Epithelial cell of proximal tubule (primary cell): ENCODE results near the gene RDH14. TPM values are rescaled to one million over a fixed set of nuclear protein-coding genes. Genes with fewer than 3 reads are reported as not detected.

Experiments
- DNase-seq: peaks from one replicate; pipeline ENCODE4 v3.0.0-alpha.2; 2011; ENCODE audit warnings: low read depth
- H3K4me3 ChIP-seq: 2 replicates; pipeline ENCODE4 v1.5.1; 2011; ENCODE audit warnings: low read depth, mild to moderate bottlenecking, low read length
- total RNA-seq: library from RNA; depleted of rRNA; stranded (reverse); fragments of >200 nt; gene quantifications from 2 replicates; pipeline ENCODE4 v1.2.3, GENCODE V29; 2015
- TF ChIP-seq, protein P1 (sequence below): conservative IDR thresholded peaks from 2 replicates; pipeline ENCODE4 v1.5.1; 2012; ENCODE audit warnings: low read depth, mild to moderate bottlenecking, low read length

RDH14 gene
- total RNA-seq, 1 donor from 2014 or later = 22.6 TPM

DNA sequence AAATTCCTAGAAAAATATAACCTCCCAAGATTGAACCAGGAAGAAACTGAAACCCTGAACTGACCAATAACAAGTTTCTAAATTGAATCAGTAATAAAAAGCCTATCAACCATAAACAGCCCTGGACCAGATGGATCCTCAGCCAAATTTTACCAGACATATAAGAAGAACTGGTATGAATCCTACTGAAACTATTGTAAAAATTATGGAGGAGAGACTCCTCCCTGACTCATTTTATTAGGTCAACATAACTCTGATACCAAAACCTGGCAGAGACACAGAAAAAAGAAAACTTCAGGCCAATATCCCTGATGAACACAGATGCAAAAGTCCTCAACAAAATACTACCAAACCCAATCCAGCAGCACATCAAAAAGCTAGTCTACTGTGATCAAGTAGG is 17.6 kb upstream of the RDH14 start:
- TF ChIP-seq, protein P1, sequence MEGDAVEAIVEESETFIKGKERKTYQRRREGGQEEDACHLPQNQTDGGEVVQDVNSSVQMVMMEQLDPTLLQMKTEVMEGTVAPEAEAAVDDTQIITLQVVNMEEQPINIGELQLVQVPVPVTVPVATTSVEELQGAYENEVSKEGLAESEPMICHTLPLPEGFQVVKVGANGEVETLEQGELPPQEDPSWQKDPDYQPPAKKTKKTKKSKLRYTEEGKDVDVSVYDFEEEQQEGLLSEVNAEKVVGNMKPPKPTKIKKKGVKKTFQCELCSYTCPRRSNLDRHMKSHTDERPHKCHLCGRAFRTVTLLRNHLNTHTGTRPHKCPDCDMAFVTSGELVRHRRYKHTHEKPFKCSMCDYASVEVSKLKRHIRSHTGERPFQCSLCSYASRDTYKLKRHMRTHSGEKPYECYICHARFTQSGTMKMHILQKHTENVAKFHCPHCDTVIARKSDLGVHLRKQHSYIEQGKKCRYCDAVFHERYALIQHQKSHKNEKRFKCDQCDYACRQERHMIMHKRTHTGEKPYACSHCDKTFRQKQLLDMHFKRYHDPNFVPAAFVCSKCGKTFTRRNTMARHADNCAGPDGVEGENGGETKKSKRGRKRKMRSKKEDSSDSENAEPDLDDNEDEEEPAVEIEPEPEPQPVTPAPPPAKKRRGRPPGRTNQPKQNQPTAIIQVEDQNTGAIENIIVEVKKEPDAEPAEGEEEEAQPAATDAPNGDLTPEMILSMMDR = no peak
- no peak overlapping the region for H3K4me3 ChIP-seq
- DNase-seq = no peak

DNA sequence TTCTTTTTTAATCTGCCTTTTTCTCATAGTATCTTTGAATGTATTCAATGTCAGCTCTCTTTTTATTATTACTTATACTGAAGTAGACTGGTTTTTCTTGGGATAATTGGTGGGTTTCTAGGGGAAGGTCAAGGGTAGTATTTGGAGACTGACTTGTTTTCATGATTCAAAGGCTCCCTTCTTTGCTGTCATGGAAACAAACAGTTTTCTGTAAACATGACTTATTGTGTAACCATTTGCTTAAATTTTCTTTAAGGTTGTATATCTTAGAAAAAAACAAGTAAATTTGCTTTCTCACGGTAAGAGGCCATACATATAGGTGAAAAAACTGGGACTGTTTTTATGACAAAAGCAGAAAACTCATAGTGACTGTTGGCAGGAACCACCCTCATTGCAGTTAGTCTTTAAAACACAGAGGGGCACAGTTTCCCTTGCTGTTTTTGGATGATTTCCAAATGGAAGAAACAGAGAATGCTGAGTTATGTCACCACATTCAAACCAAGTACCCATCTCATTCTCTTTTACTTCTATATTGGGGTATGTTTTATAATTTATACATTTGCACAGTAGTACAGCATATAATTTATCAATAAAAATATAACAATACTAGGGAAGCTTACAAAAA is 5.8 kb upstream of the RDH14 start:
- no peak overlapping the region for H3K4me3 ChIP-seq
- DNase-seq = no peak

DNA sequence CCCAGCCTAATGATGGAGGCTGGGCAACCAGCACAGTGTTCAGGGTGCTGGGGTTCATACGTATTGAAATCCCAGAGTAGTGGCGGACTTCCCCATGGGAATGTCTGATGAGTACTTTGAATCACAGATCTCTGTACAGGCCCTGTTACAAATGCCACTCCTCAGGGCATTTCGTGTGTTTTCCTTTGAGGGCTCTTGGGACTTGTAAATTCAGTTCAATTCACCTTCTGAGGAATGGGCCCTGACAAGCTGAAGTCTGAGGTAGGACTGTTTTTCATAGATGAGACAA is 288 bp upstream of the RDH14 start:
- TF ChIP-seq, protein P1 = no peak
- H3K4me3 ChIP-seq = peak overlapping the region; percentile 76

More for the DNA sequence above, 5.8 kb upstream of the RDH14 start:
- TF ChIP-seq, protein P1 = no peak

DNA sequence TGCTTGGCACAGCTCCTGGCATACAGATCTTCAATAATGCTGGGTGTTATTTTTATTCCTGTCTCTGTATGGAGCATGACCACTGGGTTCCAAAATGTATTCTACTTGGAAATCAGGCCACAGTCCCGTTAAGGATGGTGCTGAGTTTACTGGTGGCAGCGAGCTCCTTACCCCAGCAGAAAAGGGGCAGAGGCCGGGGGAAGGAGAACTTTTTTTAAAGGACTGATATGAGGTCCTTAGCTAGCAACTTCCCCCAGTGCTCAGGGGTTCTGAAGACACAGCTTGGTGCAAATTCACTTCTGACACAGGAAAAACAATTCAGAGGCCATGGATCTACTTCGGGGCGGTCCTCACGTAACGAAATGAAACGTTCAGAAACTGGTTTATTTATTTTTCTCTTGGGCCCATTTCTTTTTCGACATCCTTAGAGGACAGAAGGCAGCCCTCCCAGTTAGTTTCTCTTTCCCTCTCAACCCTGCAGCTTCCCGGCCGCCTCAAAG is 872 bp downstream of the RDH14 start:
- DNase-seq = no peak
- TF ChIP-seq, protein P1 = no peak
- peak overlapping the region; percentile 76 for H3K4me3 ChIP-seq

More for the DNA sequence above, 288 bp upstream of the RDH14 start:
- no peak for DNase-seq

DNA sequence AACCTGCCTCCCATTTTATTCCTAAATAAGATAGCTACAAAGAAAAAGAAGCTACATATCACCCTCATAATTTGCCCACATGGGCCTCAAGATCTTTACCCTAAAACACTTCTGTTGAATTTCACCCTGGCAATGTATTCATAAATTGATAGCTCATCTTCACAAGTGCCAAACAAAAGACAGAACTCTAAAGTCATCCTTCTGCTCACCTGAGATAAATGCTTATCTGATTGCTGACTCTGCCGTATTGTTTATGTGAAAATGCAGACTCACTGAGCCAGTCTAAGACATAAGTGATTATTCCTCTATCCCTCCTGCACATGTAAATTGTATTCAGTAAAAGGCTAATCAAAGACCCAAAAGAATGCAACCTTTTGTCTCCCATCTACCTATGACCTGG is 2.0 kb downstream of the RDH14 start:
- DNase-seq = no peak
- TF ChIP-seq, protein P1 = no peak
- no peak overlapping the region for H3K4me3 ChIP-seq

DNA sequence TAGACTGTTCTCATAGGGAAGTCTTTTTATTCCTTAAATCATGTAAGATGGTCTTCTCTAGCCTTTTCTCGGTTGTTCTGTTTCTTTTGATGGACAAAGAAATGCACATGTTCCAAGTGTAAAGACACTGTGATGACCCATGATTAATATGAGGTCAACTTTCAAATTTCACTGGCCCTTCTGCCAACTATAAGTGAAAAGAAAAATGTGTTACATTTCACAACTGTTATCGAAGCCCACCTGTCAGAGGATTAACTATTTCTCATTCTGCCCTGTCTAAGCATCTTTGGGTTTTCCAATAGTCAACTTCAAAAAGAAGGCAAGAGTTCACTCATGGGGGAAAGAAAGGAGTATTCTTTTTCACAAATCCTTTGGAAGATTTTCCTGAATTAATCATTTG is 3.3 kb downstream of the RDH14 start:
- DNase-seq = no peak
- H3K4me3 ChIP-seq = no peak overlapping the region
- TF ChIP-seq, protein P1 = no peak
